Measurements from ENCODE around the gene TKTL2. TPM values are rescaled to one million over a fixed set of nuclear protein-coding genes. Genes with fewer than 3 reads are reported as not detected.
A peak's percentile ranks its signal among the peaks of the same experiment; 100 is the strongest.

The TKTL2 gene, protein sequence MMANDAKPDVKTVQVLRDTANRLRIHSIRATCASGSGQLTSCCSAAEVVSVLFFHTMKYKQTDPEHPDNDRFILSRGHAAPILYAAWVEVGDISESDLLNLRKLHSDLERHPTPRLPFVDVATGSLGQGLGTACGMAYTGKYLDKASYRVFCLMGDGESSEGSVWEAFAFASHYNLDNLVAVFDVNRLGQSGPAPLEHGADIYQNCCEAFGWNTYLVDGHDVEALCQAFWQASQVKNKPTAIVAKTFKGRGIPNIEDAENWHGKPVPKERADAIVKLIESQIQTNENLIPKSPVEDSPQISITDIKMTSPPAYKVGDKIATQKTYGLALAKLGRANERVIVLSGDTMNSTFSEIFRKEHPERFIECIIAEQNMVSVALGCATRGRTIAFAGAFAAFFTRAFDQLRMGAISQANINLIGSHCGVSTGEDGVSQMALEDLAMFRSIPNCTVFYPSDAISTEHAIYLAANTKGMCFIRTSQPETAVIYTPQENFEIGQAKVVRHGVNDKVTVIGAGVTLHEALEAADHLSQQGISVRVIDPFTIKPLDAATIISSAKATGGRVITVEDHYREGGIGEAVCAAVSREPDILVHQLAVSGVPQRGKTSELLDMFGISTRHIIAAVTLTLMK
- not detected for total RNA-seq

DNA sequence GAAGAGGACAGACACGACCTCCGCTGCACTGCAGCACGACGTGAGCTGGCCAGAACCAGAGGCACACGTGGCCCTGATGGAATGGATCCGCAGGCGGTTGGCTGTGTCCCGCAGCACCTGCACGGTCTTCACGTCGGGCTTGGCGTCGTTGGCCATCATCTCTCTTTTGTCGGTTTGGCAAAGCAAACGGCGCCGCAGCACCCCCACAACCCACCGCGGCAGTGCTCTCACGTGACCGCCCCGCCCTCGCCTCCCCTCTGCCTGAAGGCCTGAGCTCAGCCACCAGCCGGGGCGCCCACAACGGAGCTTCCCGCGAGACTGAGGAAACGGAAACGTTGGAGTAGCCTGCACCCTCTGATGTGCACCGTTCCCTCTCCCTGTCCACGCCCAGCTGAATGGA lies at the start of gene TKTL2:
TSS of gene TKTL2 (minus strand) at position 179 of the 400 bp plus-strand sequence. CDS start at position 159, 20 bp downstream.
- Mint-ChIP-seq H3K27ac (no peak within 1 kb of the TSS), H3K4me1 (no peaks in the 10 kb centered on the region), H3K9me3 (no peaks in the 10 kb centered on the region), H3K27me3 (peaks cover 17% of the 10 kb centered on the region), H3K36me3 (ENCODE audit: low read depth) (no peaks in the 10 kb centered on the region), H3K4me3 (no peak within 1 kb of the TSS)
- DNase-seq = no peak
- POLR2A ChIA-PET = no interaction called here
- CTCF ChIA-PET = interaction anchor here (1.6 kb wide), 1 partner anchor 76 kb away, joined by 7 read pairs; no protein-coding TSS in a partner anchor

GRCh38 chr4:163515198-163515597 lies 41.6 kb upstream of the TKTL2 start:
- H3K4me3 Mint-ChIP-seq = no peak overlapping the region
- peaks cover 46% of the 10 kb centered on the region for H3K36me3 Mint-ChIP-seq (ENCODE audit: low read depth)
- ChIA-PET POLR2A (no interaction called here), CTCF (no interaction called here)
- no peak overlapping the region for H3K27ac Mint-ChIP-seq
- no peaks in the 10 kb centered on the region for H3K27me3 Mint-ChIP-seq
- no peaks in the 10 kb centered on the region for H3K4me1 Mint-ChIP-seq
- no peaks in the 10 kb centered on the region for H3K9me3 Mint-ChIP-seq
- DNase-seq = no peak

GRCh38 chr4:163505374-163505773 lies 31.8 kb upstream of the TKTL2 start:
- peaks cover 7% of the 10 kb centered on the region for H3K4me1 Mint-ChIP-seq
- no peak overlapping the region for H3K27ac Mint-ChIP-seq
- CTCF ChIA-PET = interaction anchor here (0.5 to 0.6 kb wide), 2 partner anchors 1111 to 1129 kb away, joined by 3 to 4 read pairs; no protein-coding TSS in a partner anchor
- H3K9me3 Mint-ChIP-seq = peaks cover 5% of the 10 kb centered on the region
- H3K36me3 Mint-ChIP-seq (ENCODE audit: low read depth) = peaks cover 25% of the 10 kb centered on the region
- POLR2A ChIA-PET = no interaction called here
- no peak for DNase-seq
- no peaks in the 10 kb centered on the region for H3K27me3 Mint-ChIP-seq
- no peak overlapping the region for H3K4me3 Mint-ChIP-seq

GRCh38 chr4:163500586-163500985 lies 27.0 kb upstream of the TKTL2 start:
- Mint-ChIP-seq H3K27ac (no peak overlapping the region), H3K36me3 (ENCODE audit: low read depth) (peaks cover 23% of the 10 kb centered on the region), H3K27me3 (no peaks in the 10 kb centered on the region), H3K9me3 (peaks cover 5% of the 10 kb centered on the region), H3K4me1 (peaks cover 26% of the 10 kb centered on the region), H3K4me3 (no peak overlapping the region)
- ChIA-PET CTCF (interaction anchor here (1.0 kb wide), 1 partner anchor 9 kb away, joined by 3 read pairs; no protein-coding TSS in a partner anchor), POLR2A (no interaction called here)
- no peak for DNase-seq

GRCh38 chr4:163495900-163496299 lies 22.3 kb upstream of the TKTL2 start:
- H3K36me3 Mint-ChIP-seq (ENCODE audit: low read depth) = peaks cover 11% of the 10 kb centered on the region
- CTCF ChIA-PET = interaction anchor here (1.0 kb wide), 1 partner anchor 53 kb away, joined by 3 read pairs; no protein-coding TSS in a partner anchor
- POLR2A ChIA-PET = no interaction called here
- H3K4me1 Mint-ChIP-seq = peaks cover 34% of the 10 kb centered on the region
- no peak for DNase-seq
- H3K4me3 Mint-ChIP-seq = peak overlapping the region; percentile 82
- peak overlapping the region; percentile 87 for H3K27ac Mint-ChIP-seq
- no peaks in the 10 kb centered on the region for H3K27me3 Mint-ChIP-seq
- no peaks in the 10 kb centered on the region for H3K9me3 Mint-ChIP-seq

DNA sequence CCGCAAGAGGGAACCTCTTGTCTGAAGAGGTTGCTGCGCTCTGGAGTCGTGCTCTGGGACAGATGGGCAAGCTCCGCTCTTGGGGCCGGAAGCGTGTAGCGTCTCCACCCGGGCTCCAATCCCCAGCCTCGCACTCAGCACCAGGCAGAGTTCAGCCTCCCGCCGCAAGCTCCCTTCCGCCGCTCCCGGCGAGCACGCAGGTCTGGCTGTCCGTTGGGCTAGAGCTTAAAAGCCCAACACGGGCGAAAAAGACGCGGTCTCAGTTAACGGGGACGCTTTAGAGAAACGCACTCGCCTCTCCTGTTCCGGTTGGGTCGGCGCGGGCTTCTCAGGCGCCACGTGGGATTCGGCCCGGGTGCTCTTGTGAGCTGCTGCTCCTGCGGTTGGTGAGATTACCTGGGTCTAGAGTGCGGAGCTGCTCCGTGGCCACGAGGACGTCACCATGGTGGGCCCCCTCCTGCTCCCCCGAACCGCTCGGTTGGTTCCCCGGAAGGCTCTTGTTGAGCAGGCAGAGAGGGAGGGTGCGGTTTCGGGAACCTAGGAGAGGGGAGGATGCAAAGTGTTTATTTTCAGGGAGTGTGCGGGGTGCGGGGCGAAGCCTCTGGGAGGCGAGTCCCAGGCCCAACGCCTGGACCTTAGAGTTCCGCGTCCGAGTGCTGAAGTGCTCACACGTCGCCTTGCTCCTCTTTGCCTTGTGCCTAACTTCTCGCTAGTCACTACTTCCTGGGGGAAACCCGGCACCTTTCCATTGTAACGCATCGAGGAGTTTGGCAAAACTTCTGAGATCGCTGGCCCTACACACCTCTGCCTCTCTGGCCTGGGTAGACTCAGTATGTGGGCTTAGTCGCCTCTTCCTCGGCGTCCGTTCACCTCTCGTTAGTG lies 21.0 kb upstream of the TKTL2 start, which contains the start of gene TMA16:
TSS of gene TMA16 (plus strand) at position 331 of the 882 bp plus-strand sequence. CDS start at position 443, 112 bp downstream.
- DNase-seq = peak; percentile 87
- Mint-ChIP-seq H3K27ac (peak within 1 kb of the TSS; percentile 98), H3K9me3 (no peaks in the 10 kb centered on the region), H3K4me1 (peaks cover 34% of the 10 kb centered on the region), H3K36me3 (ENCODE audit: low read depth) (peaks cover 9% of the 10 kb centered on the region), H3K27me3 (peaks cover 7% of the 10 kb centered on the region), H3K4me3 (peak within 1 kb of the TSS; percentile 92)
- ChIA-PET CTCF (interaction anchor here (0.9 kb wide), 1 partner anchor 44 kb away, joined by 5 read pairs; no protein-coding TSS in a partner anchor), POLR2A (no interaction called here)

DNA sequence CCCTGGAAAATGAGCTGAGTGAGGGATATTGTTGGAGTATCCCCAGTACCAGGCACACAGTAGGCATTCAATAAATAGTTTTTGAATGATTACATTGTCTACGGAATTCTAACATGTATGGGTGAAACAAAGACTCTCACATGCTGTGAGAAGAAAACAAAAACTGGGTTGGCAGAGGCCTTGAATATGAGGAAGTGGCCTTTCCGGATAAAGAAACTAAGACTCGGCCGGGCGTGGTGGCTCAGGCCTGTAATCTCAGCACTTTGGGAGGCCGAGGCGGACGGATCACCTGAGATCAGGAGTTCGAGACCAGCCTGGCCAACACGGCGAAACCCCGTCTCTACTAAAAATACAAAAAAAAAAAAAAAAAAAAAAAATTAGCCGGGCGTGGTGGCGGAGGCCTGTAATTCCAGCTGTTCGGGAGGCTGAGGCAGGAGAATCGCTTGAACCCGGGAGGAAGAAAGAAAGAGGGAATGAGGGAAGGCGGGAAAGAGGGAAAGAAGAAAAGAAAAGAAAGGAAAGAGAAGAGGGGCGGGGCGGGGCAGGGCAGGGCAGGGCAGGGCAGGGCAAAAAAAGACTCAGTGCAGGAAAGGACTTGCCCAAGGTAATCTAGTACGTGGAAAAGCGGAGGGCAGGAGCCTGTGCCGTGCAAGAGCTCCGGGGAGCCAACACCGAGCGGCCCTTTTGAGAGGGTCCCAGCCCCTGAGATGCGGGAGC lies 20.2 kb upstream of the TKTL2 start:
- H3K4me3 Mint-ChIP-seq = peak overlapping the region; percentile 92
- peak overlapping the region; percentile 98 for H3K27ac Mint-ChIP-seq
- peaks cover 13% of the 10 kb centered on the region for H3K27me3 Mint-ChIP-seq
- CTCF ChIA-PET = interaction anchor here (0.5 to 0.9 kb wide), 3 partner anchors 8 to 57 kb away, joined by 3 to 5 read pairs (median 4); no protein-coding TSS in a partner anchor
- POLR2A ChIA-PET = interaction anchor here (0.6 kb wide), 1 partner anchor 547 kb away, joined by 5 read pairs; no protein-coding TSS in a partner anchor
- no peaks in the 10 kb centered on the region for H3K9me3 Mint-ChIP-seq
- DNase-seq = no peak
- peaks cover 9% of the 10 kb centered on the region for H3K36me3 Mint-ChIP-seq (ENCODE audit: low read depth)
- H3K4me1 Mint-ChIP-seq = peaks cover 34% of the 10 kb centered on the region

- H3K4me3 Mint-ChIP-seq = peak overlapping the region; percentile 92
- DNase-seq = no peak
- peak overlapping the region; percentile 98 for H3K27ac Mint-ChIP-seq
- H3K27me3 Mint-ChIP-seq = peaks cover 14% of the 10 kb centered on the region
- ChIA-PET POLR2A (no interaction called here), CTCF (interaction anchor here (0.5 kb wide), 1 partner anchor 57 kb away, joined by 3 read pairs; no protein-coding TSS in a partner anchor)
- peaks cover 34% of the 10 kb centered on the region for H3K4me1 Mint-ChIP-seq
- no peaks in the 10 kb centered on the region for H3K9me3 Mint-ChIP-seq
- peaks cover 9% of the 10 kb centered on the region for H3K36me3 Mint-ChIP-seq (ENCODE audit: low read depth)
These were observed 19.5 kb upstream of the TKTL2 start for GRCh38 chr4:163492951-163493504.

- Mint-ChIP-seq H3K36me3 (ENCODE audit: low read depth) (no peaks in the 10 kb centered on the region), H3K4me3 (no peak overlapping the region), H3K27ac (no peak overlapping the region), H3K9me3 (no peaks in the 10 kb centered on the region), H3K27me3 (peaks cover 19% of the 10 kb centered on the region), H3K4me1 (peaks cover 12% of the 10 kb centered on the region)
- ChIA-PET POLR2A (no interaction called here), CTCF (interaction anchor here (1.2 kb wide), 1 partner anchor 60 kb away, joined by 3 read pairs; no protein-coding TSS in a partner anchor)
- DNase-seq = no peak
These were observed 16.4 kb upstream of the TKTL2 start for GRCh38 chr4:163489929-163490328.

DNA sequence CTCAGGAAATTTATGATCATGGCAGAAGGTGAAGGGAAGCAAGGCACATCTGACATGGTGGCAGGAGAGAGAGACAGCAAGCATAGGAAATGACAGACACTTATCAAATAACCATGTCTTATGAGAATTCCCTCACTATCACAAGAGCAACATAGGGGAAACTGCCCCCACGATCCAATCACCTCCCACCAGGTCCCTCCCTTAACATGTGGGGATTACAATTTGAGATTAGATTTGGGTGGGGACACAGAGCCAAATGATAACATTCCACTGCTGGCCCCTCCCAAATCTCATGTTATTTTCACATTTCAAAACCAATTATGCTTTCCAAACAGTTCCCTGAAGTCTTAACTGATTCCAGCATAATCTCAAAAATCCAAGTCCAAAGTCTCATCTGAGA lies 12.8 kb upstream of the TKTL2 start:
- Mint-ChIP-seq H3K9me3 (no peaks in the 10 kb centered on the region), H3K36me3 (ENCODE audit: low read depth) (no peaks in the 10 kb centered on the region), H3K4me3 (no peak overlapping the region), H3K27ac (no peak overlapping the region), H3K27me3 (peaks cover 19% of the 10 kb centered on the region), H3K4me1 (no peaks in the 10 kb centered on the region)
- CTCF ChIA-PET = interaction anchor here (0.6 to 1.9 kb wide), 2 partner anchors 7 to 64 kb away, joined by 4 to 9 read pairs; no protein-coding TSS in a partner anchor
- DNase-seq = no peak
- POLR2A ChIA-PET = no interaction called here

GRCh38 chr4:163485589-163485988 lies 12.0 kb upstream of the TKTL2 start:
- CTCF ChIA-PET = interaction anchor here (0.6 to 1.9 kb wide), 3 partner anchors 8 to 65 kb away, joined by 3 to 9 read pairs (median 4); no protein-coding TSS in a partner anchor
- Mint-ChIP-seq H3K4me1 (no peaks in the 10 kb centered on the region), H3K27ac (no peak overlapping the region), H3K4me3 (no peak overlapping the region), H3K27me3 (peaks cover 20% of the 10 kb centered on the region), H3K9me3 (no peaks in the 10 kb centered on the region), H3K36me3 (ENCODE audit: low read depth) (no peaks in the 10 kb centered on the region)
- POLR2A ChIA-PET = no interaction called here
- no peak for DNase-seq

All from activated CD4-positive, alpha-beta T cell treated with anti-CD3 and anti-CD28 coated beads, Interleukin-2, amount 10 ng/mL, durations not matched to agents 7 days and 5 days (primary cell).